GM19099 (cell line): ENCODE measurements around the gene FYCO1.

Experiments
- POLR2A ChIP-seq: IDR thresholded peaks from 3 replicates; pipeline ENCODE4 v1.6.1; 2011; ENCODE audit warnings: low read depth; ENCODE audit not compliant: insufficient read length; ENCODE audit errors: extremely low read depth

The FYCO1 gene

GRCh38 chr3:45885979-45886705, 109.5 kb downstream of the FYCO1 start, which contains the start of gene CCR9:
TSS of gene CCR9 (plus strand) at chr3:45886543. CDS start at chr3:45894934, 8,391 bp downstream.
- TF ChIP-seq POLR2A, result no peak

- no peak for TF ChIP-seq POLR2A
These were observed 111.0 kb downstream of the FYCO1 start for GRCh38 chr3:45884368-45885201.

DNA sequence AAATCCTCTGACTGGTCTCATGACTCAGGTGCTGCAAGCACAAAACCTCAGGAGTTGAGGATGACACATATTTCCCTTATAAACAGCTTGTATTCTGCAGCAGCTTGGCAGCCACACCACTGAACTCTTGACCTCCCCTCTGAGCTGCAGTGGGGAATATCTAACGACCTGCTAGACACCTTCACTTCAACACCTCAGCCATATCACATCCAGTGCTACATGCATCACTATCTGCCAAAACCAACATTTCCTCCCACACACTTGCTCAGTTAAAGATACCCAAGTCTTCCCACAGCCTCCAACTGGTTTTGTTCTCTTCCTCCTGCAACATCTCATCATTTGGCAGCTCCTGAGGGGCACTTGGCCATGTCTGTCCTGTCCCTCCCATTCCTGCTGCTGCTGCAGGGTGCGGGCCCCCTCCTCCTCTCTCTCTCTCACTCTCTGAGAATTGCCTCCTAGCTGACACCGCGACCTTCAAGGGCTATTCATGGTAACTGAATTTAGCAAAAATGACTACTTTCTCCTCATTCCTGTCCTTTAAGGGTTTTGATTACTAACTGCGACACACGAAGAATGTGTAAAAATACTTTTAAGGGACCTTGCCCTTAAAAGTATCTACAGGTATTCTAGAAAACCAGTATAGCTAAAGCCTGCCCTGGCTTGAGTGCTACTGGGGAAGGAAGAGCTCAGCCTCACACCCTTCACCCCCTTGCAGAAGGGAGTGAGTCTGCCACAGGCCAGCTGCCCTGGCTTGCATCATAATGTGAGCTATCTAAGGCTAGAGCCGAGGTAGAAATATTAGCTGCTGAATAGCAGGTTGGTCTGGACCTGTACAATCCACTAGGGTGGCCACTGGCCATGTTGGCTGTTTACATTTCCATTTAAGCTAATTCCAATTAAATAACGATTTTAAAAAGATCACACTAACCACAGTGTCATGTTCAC, 114.3 kb downstream of the FYCO1 start:
- no peak for TF ChIP-seq POLR2A

GRCh38 chr3:45880725-45881077, 114.9 kb downstream of the FYCO1 start:
- no peak for TF ChIP-seq POLR2A

DNA sequence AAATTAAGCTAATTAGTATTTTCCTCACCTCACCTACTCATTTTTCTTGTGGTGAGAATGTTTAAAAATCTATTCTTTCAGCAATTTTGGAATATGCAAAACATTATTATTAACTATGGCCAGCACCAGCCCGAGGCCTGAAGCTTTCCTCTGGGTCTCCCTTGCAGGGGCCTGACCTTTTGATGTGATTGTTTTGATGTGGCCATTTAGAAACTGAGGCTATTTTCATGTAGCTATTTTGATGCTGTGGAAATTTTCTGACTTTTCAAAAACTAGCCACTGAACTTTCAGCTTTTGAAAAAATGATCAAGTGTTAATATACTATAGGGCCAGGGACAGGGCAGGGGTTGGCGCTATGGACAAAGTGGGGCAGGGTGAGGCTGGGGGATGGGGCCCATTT, 117.5 kb downstream of the FYCO1 start:
- no peak for TF ChIP-seq POLR2A

- no peak for TF ChIP-seq POLR2A
These were observed 120.8 kb downstream of the FYCO1 start for GRCh38 chr3:45874677-45875346.

DNA sequence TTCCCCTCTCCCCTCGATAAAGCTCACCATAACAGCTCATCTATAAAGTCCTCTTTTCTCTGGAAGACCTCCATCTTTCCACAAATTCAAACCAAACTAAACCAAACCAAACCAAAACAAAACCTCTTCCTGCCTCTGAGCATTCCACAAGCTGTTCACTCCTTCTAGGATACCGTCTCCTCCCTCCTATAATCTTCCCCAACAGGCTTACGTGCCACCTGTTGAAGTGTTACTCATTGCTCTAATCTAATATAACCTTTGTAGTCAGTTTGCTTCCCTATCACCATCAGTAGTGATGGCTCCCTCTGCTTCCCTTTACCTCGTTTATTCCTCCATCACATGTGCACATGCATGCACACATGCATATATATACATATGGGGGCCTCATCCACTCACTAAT, 122.0 kb downstream of the FYCO1 start:
- no peak for TF ChIP-seq POLR2A

GRCh38 chr3:45873036-45873435, 122.6 kb downstream of the FYCO1 start:
- no peak for TF ChIP-seq POLR2A

- TF ChIP-seq POLR2A, result no peak
These were observed 123.1 kb downstream of the FYCO1 start for GRCh38 chr3:45872569-45872968.

GRCh38 chr3:45871780-45872179, 123.8 kb downstream of the FYCO1 start:
- no peak for TF ChIP-seq POLR2A

DNA sequence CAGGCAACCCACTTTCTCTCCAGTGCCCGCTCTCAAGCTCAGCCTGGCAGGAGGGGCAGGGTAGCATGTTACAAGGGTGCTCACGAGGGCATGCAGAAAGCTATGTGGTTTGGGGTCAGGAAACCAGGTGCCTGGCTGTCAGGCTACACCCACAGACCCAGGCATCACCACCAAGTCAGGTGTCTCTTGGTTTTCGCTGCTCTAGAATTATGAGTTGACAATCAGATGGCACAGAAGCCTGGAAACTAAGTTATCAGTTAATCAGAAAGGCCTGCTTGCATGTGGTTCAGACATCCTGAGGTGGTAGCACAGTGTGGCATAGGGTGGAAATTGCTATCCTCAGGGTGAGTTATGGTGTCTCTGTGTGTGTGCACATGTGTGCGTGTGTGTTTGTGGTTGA, 125.5 kb downstream of the FYCO1 start:
- TF ChIP-seq POLR2A, result no peak

- no peak for TF ChIP-seq POLR2A
These were observed 126.0 kb downstream of the FYCO1 start for GRCh38 chr3:45869638-45870037.

GRCh38 chr3:45868650-45869049, 127.0 kb downstream of the FYCO1 start:
- TF ChIP-seq POLR2A, result no peak

- no peak for TF ChIP-seq POLR2A
These were observed 127.4 kb downstream of the FYCO1 start for GRCh38 chr3:45868213-45868612.
